ENCODE measurements around the gene CDR2. TPM values are rescaled to one million over a fixed set of nuclear protein-coding genes. Genes with fewer than 3 reads are reported as not detected.

Gene CDR2
- total and polyA plus RNA-seq, 7 donors, result 2.2 to 11.9 (median 4.5) TPM

GRCh38 chr16:22323173-22323958 is 51.1 kb downstream of the CDR2 start:
- no peak overlapping the region for H3K4me3 ChIP-seq
- H3K4me1 ChIP-seq, result peaks cover 1% of the 10 kb centered on the region
- WGBS, 3 donors, result 90 to 91% (median 90%) methylated on average over 12 of the region's 12 CpGs
- no peaks in the 10 kb centered on the region for H3K9me3 ChIP-seq
- DNase-seq (no peak), ATAC-seq (no peak)
- intact Hi-C loops (cut with DNase I), result loop anchor here (5.0 to 10.0 kb wide), 3 partner anchors 94 to 1136 kb away; no protein-coding TSS in a partner anchor
- H3K27me3 ChIP-seq (ENCODE audit: insufficient read depth in 3 of 3, low read length in 2 of 3), result no peaks in the 10 kb centered on the region
- H3K27ac ChIP-seq, result no peak overlapping the region
- TF ChIP-seq CTCF (IDR thresholded peaks at IDR 0.05), result no peak
- H3K36me3 ChIP-seq (ENCODE audit: insufficient read depth in 1 of 2, low read depth in 1 of 2), result peaks cover 5 to 92% of the 10 kb centered on the region in 2 donors

GRCh38 chr16:22322741-22323140 is 51.7 kb downstream of the CDR2 start:
- intact Hi-C loops (cut with DNase I), result loop anchor here (5.0 to 10.0 kb wide), 3 partner anchors 95 to 1135 kb away; no protein-coding TSS in a partner anchor
- 93 to 95% (median 94%) methylated on average over 14 to 17 of the region's 17 CpGs for WGBS, 3 donors
- no peaks in the 10 kb centered on the region for H3K9me3 ChIP-seq
- no peaks in the 10 kb centered on the region for H3K27me3 ChIP-seq (ENCODE audit: insufficient read depth in 3 of 3, low read length in 2 of 3)
- H3K36me3 ChIP-seq (ENCODE audit: insufficient read depth in 1 of 2, low read depth in 1 of 2), result peaks cover 5 to 92% of the 10 kb centered on the region in 2 donors
- ATAC-seq, result no peak
- no peak for DNase-seq
- TF ChIP-seq CTCF (IDR thresholded peaks at IDR 0.05), result no peak
- no peak overlapping the region for H3K4me3 ChIP-seq
- H3K27ac ChIP-seq, result no peak overlapping the region
- H3K4me1 ChIP-seq, result peaks cover 3% of the 10 kb centered on the region

- Histone ChIP-seq H3K4me3 (no peak overlapping the region), H3K27me3 (ENCODE audit: insufficient read depth in 3 of 3, low read length in 2 of 3) (no peaks in the 10 kb centered on the region), H3K27ac (no peak overlapping the region), H3K4me1 (peaks cover 3% of the 10 kb centered on the region), H3K9me3 (no peaks in the 10 kb centered on the region), H3K36me3 (ENCODE audit: insufficient read depth in 1 of 2, low read depth in 1 of 2) (peaks cover 1 to 92% of the 10 kb centered on the region in 2 donors)
- ATAC-seq (peak in 3 of 4 donors; percentile 10 to 36 (median 24)), DNase-seq (no peak)
- TF ChIP-seq CTCF (IDR thresholded peaks at IDR 0.05), result no peak
- 66 to 87% (median 77%) methylated on average over 9 to 11 of the region's 11 CpGs for WGBS, 3 donors
- intact Hi-C loops (cut with DNase I), result loop anchor here (5.0 to 10.0 kb wide), 3 partner anchors 95 to 1135 kb away; no protein-coding TSS in a partner anchor
Observed at GRCh38 chr16:22322021-22322471, 52.4 kb downstream of the CDR2 start.

DNA sequence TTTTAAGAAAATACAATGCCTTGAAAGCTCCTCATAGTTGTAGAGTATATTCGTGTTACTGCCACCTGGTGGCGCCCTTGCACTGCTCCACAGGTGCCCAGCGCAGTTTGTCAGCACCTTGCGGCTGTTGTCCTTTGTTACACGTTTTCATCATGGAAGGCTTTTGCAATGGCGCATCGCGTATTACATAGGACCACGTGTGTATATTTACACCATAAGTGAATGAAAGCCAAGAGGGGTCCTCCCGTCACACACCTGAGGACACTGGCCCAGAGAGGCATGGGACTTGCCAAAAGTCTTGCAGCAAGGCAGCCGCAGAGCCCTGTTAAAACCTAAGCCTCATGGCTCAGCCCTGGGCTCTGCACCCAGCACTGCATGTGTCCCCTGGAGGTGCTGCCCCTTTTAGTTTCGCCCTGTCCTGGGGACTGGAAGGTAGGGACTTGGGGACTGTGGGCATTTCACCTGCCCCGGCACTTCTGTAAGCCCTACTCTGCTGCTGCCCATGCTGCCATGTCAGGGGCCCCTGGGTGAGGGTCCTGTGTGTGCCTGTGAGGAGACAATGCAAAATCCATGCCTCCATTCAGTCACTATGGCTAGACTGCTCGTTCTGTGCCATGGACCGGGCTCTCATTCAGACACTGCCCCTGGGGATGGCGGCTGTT is 52.9 kb downstream of the CDR2 start:
- intact Hi-C loops (cut with DNase I), result loop anchor here (5.0 to 10.0 kb wide), 3 partner anchors 96 to 1134 kb away; no protein-coding TSS in a partner anchor
- peaks cover 3% of the 10 kb centered on the region for H3K4me1 ChIP-seq
- H3K27ac ChIP-seq, result peak overlapping the region; percentile 11
- DNase-seq (peak; percentile 70 to 78), ATAC-seq (peak; percentile 69 to 83 (median 78))
- no peaks in the 10 kb centered on the region for H3K27me3 ChIP-seq (ENCODE audit: insufficient read depth in 3 of 3, low read length in 2 of 3)
- H3K36me3 ChIP-seq (ENCODE audit: insufficient read depth in 1 of 2, low read depth in 1 of 2), result peaks cover 0 to 92% of the 10 kb centered on the region in 2 donors
- H3K4me3 ChIP-seq, result no peak overlapping the region
- H3K9me3 ChIP-seq, result no peaks in the 10 kb centered on the region
- WGBS, 3 donors, result 44 to 61% (median 45%) methylated on average over 16 of the region's 16 CpGs
- TF ChIP-seq CTCF (IDR thresholded peaks at IDR 0.05), result peak; percentile 90
